GM19452 (cell line): ENCODE results near the gene RPL10.

ENCODE experiments used
- ATAC-seq: cut with Tn5 transposase; IDR thresholded peaks from one replicate; pipeline ENCODE4 v1.9.1; 2021; ENCODE audit not compliant: unreplicated experiment

Gene RPL10

DNA sequence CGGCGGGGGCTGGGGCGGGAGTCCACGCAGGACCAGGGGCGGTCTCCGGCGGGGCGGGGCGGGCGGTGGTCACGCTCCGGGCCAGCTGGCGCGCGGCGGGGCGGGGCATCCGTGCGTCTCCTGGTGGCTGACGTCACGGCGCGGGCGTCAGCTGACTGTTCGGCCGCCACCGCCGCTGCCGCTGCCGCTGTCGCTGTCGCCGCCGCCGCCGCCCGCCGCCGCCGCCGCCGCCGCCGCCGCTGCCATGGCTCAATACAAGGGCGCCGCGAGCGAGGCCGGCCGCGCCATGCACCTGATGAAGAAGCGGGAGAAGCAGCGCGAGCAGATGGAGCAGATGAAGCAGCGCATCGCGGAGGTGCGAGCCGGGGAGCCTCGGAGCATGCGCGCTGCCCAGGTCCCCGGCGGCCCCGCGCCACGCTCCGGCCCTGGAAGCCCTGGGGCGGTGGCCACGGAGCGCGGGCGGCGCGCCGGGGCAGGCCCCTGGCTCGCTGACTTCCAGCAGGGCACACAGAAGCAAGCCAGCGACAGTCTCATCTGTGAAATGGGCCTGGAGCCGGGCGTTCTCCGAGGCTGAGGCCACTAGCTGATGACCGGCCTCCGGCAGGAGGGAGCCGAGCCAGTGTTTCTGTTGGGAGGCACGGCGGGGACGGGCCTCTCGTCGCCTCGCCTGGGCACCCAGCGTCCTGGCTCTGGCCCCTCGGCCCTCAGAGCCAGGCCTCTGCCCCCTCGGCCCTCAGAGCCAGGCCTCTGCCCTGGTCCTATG lies 46.0 kb downstream of the RPL10 start, which contains the start of gene FAM50A:
Gene FAM50A, plus strand, starts transcription at position 150 of the 763 bp plus-strand sequence. Its CDS starts 95 bp downstream, at position 245.
- ATAC-seq = no peak

DNA sequence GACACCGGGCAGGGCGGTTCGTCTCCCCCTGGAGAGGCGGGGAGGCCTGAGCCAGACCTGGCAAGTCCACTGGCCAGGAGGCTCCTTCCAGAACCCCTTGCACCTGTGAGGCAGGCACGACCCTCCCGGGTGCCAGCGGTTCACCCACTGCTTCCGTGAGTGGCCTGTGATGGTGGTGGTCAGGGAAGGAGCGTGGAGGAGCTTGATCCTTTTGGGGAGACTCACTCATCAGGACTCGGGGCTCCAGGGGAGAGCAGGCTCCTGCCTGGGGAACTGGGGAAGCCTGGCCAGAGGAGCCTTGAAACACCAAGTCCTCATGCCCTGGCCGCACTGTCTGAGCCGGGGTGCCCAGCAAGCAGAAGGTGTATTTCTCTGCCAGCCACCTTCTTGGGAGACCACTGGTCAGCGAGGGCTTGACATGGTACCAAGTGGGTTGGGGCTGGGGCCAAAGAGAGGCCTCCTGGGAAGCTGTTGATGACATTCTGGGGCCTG lies 46.6 kb downstream of the RPL10 start:
- no peak for ATAC-seq

GRCh38 chrX:154445776-154446175 lies 47.6 kb downstream of the RPL10 start:
- ATAC-seq = no peak

GRCh38 chrX:154446430-154446829 lies 48.3 kb downstream of the RPL10 start:
- ATAC-seq = no peak

DNA sequence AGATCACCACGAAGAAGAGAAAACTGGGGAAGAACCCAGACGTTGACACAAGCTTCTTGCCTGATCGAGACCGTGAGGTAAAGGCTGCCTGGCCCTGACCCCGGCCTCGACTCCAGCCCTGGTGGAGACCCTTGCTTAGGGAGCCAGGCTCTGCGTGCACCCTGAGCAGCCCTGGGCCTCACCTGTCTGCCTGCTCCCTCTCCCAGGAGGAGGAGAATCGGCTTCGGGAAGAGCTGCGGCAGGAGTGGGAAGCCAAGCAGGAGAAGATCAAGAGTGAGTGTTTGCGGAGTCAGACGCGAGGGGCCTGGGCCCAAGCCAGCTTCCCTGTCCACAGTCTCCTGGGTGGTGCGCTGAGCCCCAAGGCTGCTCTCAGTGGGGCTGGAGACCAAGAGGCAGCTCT lies 50.3 kb downstream of the RPL10 start:
- no peak for ATAC-seq

DNA sequence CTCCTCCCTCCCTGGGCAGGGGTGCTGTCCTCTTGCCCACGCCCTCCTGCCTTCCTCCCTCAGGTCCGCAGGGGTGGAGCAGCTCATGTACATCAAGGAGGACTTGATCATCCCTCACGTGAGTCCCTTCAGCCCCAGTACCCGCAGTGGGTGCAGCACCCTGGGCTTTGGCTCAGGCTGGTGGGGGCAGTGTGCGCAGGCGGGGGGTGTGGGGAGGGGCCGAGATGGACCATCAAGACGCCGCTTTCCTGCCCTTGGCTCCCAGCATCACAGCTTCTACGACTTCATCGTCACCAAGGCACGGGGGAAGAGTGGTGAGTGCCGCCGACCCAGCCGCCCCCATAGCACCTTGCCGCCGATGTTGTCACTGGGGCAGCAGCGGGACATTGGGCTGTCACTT lies 51.4 kb downstream of the RPL10 start:
- ATAC-seq = no peak

- ATAC-seq = no peak
Observed at GRCh38 chrX:154450312-154450711, 52.1 kb downstream of the RPL10 start.
